ENCODE results near the gene TIMM44.
"Not testable (repeated sequence)": the region's sequence is repeated elsewhere in the genome, so short reads cannot be mapped to it uniquely, and the experiment has no call there.

DNA sequence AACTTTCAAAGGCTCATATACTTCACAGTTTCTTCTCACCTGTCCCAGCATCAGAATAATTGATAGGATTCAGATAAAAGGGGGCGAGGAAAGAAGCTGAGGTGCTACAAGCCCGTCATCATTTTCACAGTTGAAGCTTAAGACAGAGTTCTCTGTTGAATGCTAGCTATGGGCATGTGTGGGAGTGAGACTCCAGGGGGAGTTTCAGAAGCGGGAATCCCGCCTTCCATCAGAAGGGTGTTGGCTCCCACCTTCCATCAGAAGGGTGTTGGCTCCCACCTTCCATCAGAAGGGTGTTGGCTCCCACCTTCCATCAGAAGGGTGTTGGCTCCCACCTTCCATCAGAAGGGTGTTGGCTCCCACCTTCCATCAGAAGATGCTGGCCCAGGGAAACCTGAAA lies 17.6 kb upstream of the TIMM44 start:
- TF ChIP-seq, protein P1, sequence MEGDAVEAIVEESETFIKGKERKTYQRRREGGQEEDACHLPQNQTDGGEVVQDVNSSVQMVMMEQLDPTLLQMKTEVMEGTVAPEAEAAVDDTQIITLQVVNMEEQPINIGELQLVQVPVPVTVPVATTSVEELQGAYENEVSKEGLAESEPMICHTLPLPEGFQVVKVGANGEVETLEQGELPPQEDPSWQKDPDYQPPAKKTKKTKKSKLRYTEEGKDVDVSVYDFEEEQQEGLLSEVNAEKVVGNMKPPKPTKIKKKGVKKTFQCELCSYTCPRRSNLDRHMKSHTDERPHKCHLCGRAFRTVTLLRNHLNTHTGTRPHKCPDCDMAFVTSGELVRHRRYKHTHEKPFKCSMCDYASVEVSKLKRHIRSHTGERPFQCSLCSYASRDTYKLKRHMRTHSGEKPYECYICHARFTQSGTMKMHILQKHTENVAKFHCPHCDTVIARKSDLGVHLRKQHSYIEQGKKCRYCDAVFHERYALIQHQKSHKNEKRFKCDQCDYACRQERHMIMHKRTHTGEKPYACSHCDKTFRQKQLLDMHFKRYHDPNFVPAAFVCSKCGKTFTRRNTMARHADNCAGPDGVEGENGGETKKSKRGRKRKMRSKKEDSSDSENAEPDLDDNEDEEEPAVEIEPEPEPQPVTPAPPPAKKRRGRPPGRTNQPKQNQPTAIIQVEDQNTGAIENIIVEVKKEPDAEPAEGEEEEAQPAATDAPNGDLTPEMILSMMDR (IDR thresholded peaks at IDR 0.05), result not testable (repeated sequence)
- TF ChIP-seq POLR2A (IDR thresholded peaks at IDR 0.05), result not testable (repeated sequence)
